ENCODE measurements around the gene RNF220.

DNA sequence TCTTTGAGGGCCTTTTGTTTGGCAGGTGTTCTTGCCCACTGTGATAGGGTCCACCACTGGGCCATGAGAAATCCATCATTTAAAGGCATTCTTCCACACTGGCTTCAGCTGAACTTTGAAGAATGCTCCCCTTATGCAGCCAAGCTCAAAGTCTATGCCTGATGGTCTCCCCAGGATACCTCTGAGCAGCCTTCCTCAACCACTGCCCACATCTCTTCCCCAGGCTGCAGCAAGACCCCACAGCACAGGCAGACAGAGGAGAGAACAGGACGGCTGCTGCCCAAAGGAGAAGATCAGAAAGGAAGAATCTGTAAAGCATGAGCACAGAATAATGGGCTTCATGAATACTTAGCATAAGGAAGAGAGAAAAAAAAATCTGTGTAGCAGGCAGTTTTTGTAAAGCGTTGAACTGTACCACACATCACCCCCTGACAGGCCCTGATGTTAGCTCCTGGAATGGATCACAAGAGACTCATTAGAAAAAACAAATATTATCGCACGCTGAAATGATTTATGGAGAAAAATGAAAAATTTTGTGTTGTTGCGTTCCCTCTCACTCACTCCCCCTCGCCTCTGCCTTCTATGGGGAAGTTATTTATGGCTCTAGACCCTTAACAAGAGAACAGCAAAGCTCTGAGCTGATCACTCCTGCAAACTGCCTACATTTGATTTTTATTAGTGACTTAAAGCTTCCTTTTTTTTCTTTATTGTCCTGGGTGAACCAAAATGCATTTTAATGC lies 135.1 kb downstream of the RNF220 start:
- TF ChIP-seq, protein P1, sequence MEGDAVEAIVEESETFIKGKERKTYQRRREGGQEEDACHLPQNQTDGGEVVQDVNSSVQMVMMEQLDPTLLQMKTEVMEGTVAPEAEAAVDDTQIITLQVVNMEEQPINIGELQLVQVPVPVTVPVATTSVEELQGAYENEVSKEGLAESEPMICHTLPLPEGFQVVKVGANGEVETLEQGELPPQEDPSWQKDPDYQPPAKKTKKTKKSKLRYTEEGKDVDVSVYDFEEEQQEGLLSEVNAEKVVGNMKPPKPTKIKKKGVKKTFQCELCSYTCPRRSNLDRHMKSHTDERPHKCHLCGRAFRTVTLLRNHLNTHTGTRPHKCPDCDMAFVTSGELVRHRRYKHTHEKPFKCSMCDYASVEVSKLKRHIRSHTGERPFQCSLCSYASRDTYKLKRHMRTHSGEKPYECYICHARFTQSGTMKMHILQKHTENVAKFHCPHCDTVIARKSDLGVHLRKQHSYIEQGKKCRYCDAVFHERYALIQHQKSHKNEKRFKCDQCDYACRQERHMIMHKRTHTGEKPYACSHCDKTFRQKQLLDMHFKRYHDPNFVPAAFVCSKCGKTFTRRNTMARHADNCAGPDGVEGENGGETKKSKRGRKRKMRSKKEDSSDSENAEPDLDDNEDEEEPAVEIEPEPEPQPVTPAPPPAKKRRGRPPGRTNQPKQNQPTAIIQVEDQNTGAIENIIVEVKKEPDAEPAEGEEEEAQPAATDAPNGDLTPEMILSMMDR (IDR thresholded peaks at IDR 0.05; ENCODE audit: low read depth, low read length, poor library complexity, severe bottlenecking), result no peak
- TF ChIP-seq EZH2phosphoT487 (IDR thresholded peaks at IDR 0.05; ENCODE audit: borderline replicate concordance, low read length), result no peak
